ENCODE data around the gene PDK1.

DNA sequence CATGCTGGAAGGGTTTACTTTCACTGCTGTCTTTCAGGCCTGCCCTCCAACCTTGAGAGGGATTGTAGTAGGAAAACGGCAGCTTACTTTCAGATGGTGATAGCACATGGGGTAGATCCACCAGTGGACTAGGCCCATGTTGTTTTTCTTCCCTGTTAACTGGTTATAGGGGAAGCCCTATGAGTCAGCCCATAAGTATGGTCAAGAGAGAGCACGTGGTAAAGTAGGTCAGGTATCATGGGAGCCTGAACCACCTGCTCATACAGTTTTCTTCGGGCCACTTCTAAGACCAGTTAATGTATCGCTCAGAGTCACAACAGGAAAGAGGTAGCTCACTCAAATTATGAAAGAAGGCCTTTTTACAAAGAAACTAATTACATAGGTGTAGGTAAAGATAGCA is 33.0 kb downstream of the PDK1 start:
- TF ChIP-seq, protein P1, sequence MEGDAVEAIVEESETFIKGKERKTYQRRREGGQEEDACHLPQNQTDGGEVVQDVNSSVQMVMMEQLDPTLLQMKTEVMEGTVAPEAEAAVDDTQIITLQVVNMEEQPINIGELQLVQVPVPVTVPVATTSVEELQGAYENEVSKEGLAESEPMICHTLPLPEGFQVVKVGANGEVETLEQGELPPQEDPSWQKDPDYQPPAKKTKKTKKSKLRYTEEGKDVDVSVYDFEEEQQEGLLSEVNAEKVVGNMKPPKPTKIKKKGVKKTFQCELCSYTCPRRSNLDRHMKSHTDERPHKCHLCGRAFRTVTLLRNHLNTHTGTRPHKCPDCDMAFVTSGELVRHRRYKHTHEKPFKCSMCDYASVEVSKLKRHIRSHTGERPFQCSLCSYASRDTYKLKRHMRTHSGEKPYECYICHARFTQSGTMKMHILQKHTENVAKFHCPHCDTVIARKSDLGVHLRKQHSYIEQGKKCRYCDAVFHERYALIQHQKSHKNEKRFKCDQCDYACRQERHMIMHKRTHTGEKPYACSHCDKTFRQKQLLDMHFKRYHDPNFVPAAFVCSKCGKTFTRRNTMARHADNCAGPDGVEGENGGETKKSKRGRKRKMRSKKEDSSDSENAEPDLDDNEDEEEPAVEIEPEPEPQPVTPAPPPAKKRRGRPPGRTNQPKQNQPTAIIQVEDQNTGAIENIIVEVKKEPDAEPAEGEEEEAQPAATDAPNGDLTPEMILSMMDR (conservative IDR thresholded peaks at IDR 0.05; ENCODE audit: low read depth, low read length): no peak
- TF ChIP-seq EZH2 (IDR thresholded peaks at IDR 0.05; ENCODE audit: borderline replicate concordance, low read depth, low read length, poor library complexity, severe bottlenecking): no peak

Data from A673 (cell line).